AG10803 (cell line): ENCODE results near the gene METTL2B.

Source experiments
- DNase-seq: peaks from one replicate; pipeline ENCODE4 v3.0.0; 2010; ENCODE audit warnings: low read depth
- H3K4me3 ChIP-seq: 2 replicates; pipeline ENCODE4 v1.5.1; 2011; ENCODE audit warnings: mild to moderate bottlenecking, low read length, control low read depth
- TF ChIP-seq, protein P1 (sequence below): conservative IDR thresholded peaks from 2 replicates; pipeline ENCODE4 v1.5.1; 2011; ENCODE audit warnings: mild to moderate bottlenecking, low read length, control low read depth, inconsistent platforms

METTL2B gene, protein sequence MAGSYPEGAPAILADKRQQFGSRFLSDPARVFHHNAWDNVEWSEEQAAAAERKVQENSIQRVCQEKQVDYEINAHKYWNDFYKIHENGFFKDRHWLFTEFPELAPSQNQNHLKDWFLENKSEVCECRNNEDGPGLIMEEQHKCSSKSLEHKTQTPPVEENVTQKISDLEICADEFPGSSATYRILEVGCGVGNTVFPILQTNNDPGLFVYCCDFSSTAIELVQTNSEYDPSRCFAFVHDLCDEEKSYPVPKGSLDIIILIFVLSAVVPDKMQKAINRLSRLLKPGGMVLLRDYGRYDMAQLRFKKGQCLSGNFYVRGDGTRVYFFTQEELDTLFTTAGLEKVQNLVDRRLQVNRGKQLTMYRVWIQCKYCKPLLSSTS

DNA sequence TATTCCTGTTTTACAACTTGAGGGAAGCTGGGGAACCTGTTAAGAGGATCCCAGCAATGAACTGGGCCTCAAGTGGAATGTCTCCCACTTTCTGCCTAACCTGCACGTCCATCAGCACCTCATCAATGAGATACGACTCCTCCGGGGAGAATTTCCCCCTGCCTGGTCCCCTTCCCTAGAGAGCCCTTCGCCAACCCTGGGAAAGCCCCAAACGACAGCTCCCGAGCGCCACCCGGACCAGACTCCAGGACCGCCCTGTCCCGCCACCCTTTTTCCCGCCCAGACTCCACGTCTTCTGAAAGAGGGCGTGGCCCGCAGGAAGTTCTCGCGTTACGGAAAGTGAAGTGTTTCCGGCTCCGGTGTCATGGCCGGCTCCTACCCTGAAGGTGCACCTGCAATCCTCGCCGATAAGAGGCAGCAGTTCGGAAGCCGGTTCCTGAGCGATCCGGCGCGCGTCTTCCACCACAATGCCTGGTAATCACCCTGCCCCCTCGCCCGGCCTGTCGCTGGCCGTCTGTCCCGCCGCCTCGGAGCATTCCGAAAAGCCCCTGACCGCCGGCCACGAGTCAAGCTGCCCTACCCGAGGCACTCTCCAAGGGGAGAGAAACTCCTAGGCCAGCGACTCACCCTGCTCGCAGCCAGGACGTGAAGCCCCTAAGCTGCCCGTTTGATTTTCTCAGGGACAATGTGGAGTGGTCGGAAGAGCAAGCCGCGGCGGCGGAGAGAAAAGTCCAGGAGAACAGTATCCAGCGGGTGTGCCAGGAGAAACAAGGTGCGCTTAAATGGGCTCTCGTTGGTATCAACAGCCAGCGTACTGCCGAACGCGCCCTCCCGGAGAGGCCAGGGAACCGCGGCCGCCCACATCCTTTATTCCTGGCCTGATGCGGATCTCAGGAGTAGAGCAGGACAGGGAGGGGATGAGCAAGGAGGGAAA is at the start of gene METTL2B:
Gene METTL2B (plus strand): TSS at position 347 of the 934 bp plus-strand sequence. CDS start 18 bp downstream, at position 365.
- DNase-seq: peak; percentile 86
- peak within 1 kb of the TSS; percentile 77 for H3K4me3 ChIP-seq

DNA sequence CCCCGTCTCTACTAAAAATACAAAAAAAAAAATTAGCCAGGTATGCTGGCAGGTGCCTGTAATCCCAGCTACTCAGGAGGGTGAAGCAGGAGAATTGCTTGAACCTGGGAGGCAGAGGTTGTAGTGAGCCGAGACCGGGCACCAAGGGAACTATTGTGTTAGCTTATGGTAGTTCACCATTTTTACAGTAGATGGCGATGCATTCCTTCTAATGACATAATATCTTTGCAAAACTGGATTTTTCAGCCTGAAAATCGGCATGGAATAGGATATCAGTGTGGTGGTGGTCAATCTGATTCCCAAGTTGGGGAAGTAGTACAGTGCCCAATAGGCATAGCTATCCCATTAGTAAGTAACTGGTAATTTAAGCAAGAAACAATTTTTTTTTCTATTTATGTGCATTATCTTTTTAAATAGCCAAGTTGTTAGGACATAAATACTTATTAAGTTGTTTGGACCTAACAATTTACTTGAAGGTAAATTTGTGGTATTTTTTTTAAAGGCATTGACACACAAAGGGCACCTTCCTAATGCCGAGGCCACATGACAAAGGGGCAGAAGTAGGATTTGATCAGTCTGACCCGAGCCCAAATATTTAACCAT is 49.2 kb upstream of the METTL2B start:
- TF ChIP-seq, protein P1, sequence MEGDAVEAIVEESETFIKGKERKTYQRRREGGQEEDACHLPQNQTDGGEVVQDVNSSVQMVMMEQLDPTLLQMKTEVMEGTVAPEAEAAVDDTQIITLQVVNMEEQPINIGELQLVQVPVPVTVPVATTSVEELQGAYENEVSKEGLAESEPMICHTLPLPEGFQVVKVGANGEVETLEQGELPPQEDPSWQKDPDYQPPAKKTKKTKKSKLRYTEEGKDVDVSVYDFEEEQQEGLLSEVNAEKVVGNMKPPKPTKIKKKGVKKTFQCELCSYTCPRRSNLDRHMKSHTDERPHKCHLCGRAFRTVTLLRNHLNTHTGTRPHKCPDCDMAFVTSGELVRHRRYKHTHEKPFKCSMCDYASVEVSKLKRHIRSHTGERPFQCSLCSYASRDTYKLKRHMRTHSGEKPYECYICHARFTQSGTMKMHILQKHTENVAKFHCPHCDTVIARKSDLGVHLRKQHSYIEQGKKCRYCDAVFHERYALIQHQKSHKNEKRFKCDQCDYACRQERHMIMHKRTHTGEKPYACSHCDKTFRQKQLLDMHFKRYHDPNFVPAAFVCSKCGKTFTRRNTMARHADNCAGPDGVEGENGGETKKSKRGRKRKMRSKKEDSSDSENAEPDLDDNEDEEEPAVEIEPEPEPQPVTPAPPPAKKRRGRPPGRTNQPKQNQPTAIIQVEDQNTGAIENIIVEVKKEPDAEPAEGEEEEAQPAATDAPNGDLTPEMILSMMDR: peak; percentile 78
- DNase-seq: peak; percentile 58
- no peak overlapping the region for H3K4me3 ChIP-seq

More for the DNA sequence above, at the start of gene METTL2B:
- TF ChIP-seq, protein P1: peak; percentile 43

DNA sequence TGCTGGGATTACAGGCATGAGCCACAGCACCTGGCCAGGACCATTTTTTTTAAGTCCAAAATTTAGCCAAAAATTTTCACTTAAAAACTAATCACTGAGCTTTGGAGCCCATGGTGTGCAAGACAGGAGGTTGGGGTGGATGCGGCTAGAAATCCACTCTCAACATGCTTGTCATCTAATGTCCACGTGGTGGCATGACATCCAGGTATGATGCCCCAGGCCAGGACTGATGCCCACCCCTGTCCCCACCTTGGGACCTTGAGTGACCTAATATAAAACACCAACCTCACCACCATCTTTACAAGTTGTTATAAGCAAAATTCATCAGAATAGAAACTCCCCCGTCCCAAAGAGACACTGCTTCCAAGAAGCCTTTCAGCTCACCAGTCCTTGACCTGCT is 46.3 kb upstream of the METTL2B start:
- TF ChIP-seq, protein P1: no peak
- no peak overlapping the region for H3K4me3 ChIP-seq
- no peak for DNase-seq

DNA sequence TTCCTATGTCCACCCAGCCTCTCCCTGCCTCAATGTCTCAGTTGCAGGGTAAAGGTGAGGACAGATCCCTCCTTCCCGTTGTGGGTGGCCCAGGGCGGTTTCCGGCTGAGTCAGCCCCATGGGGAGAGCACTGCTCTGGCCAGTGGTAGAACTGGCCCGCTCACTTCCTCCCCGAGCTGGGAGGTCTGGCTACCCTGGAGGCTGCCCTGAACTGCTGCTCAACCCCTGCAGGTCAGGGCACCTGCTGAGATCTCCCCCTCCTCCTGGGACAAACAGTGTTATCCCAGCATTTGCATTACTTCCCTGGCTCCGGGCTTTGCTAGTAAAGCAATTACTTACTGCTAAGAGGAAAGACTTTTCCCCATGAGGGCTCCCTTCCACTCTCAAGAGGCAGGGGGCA is 45.3 kb upstream of the METTL2B start:
- H3K4me3 ChIP-seq: no peak overlapping the region
- TF ChIP-seq, protein P1: no peak
- DNase-seq: no peak

DNA sequence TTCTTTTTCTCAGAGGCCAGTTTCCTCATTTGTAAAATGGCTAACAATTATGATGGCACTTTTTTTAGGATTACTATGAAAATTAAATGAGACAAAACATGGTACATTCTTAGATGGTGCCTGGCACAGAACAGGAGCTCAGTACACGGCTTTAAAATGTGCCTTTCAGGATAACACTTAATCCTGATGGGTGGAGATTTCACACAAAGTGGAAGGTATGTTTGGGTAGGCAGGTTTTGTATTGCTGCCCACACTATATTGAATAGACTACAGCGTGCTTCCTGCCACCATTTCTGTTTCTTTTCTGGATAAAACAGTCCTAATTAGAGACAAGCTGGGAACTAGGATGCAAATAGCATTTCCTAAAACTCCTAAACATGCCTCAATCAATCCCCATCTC is 44.8 kb upstream of the METTL2B start:
- TF ChIP-seq, protein P1: no peak
- DNase-seq: no peak
- H3K4me3 ChIP-seq: no peak overlapping the region

DNA sequence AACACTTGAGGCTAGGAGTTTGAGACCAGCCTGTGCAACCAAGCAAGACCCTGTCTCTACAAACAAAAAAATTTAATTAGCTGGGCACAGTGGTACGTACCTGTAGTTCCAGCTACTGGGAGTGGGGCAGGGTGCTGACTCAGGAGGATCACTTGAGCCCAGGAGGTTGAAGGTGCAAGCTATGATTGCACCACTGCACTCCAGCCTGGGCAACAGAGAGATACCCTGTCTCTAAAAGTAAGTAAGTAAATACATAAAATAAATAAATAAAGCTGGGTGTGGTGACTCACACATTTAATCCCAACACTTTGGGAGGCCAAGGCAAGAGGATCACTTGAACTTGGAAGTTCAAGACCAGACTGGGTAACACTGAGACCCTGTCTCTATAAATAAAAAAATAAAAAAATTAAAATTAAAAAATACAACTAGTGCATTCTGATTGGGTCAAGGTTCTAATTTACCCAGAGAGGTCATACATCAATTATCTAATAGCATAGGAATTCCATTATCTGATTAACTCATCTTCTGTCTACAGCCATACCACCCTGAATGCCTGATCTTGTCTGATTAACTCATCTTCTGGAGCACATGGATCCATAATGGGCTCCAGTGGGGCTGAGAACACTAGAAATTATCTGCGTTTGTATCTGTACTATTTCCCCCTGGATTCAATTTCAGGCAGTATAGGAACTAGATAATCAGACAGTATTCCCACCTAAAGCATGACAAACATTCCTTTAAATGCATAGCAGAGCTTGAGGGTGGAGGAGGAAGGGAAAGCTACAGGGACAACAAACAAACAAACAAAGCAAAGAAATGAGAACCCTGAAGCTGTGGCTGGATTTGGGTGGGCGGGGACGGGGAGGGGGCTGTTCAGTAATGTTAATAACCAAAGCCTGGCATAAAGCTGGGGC is 41.9 kb upstream of the METTL2B start:
- no peak for DNase-seq
- TF ChIP-seq, protein P1: no peak
- H3K4me3 ChIP-seq: no peak overlapping the region
